ENCODE results near the gene ANO6. TPM values are rescaled to one million over a fixed set of nuclear protein-coding genes. Genes with fewer than 3 reads are reported as not detected.

ANO6 gene
- total and polyA plus RNA-seq, 4 donors: 18.6 to 52.3 (median 29.1) TPM

DNA sequence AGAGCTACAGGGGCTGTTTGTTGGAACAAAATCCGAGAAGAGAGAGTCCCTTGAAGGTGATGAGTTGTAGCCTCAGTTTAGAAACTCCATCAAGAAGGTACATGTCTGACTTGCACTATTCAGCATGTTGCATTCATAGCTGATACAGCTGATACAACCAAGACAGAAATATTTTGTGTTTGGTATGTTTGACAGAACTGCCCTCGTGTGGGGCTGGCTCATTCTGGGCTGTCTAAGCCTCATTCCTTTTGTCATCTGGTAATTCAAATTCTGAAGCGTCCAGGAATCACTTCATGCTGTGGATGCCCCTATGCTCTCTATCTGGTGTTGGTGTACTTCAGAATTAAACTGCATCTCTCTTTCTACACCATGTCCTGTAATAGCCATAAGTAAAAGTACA is 126.3 kb downstream of the ANO6 start:
- TF ChIP-seq JUND (IDR thresholded peaks at IDR 0.05) (no peak), SP1 (IDR thresholded peaks at IDR 0.05) (no peak), RXRA (IDR thresholded peaks at IDR 0.05) (no peak), FOXA1 (IDR thresholded peaks at IDR 0.05) (no peak), TAF1 (conservative IDR thresholded peaks at IDR 0.05) (no peak)
- TF ChIP-seq, protein P1, sequence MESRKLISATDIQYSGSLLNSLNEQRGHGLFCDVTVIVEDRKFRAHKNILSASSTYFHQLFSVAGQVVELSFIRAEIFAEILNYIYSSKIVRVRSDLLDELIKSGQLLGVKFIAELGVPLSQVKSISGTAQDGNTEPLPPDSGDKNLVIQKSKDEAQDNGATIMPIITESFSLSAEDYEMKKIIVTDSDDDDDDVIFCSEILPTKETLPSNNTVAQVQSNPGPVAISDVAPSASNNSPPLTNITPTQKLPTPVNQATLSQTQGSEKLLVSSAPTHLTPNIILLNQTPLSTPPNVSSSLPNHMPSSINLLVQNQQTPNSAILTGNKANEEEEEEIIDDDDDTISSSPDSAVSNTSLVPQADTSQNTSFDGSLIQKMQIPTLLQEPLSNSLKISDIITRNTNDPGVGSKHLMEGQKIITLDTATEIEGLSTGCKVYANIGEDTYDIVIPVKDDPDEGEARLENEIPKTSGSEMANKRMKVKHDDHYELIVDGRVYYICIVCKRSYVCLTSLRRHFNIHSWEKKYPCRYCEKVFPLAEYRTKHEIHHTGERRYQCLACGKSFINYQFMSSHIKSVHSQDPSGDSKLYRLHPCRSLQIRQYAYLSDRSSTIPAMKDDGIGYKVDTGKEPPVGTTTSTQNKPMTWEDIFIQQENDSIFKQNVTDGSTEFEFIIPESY (IDR thresholded peaks at IDR 0.05): no peak
- TF ChIP-seq, protein P2, sequence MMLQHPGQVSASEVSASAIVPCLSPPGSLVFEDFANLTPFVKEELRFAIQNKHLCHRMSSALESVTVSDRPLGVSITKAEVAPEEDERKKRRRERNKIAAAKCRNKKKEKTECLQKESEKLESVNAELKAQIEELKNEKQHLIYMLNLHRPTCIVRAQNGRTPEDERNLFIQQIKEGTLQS (IDR thresholded peaks at IDR 0.05): no peak
- TF ChIP-seq, protein P3, sequence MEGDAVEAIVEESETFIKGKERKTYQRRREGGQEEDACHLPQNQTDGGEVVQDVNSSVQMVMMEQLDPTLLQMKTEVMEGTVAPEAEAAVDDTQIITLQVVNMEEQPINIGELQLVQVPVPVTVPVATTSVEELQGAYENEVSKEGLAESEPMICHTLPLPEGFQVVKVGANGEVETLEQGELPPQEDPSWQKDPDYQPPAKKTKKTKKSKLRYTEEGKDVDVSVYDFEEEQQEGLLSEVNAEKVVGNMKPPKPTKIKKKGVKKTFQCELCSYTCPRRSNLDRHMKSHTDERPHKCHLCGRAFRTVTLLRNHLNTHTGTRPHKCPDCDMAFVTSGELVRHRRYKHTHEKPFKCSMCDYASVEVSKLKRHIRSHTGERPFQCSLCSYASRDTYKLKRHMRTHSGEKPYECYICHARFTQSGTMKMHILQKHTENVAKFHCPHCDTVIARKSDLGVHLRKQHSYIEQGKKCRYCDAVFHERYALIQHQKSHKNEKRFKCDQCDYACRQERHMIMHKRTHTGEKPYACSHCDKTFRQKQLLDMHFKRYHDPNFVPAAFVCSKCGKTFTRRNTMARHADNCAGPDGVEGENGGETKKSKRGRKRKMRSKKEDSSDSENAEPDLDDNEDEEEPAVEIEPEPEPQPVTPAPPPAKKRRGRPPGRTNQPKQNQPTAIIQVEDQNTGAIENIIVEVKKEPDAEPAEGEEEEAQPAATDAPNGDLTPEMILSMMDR (IDR thresholded peaks at IDR 0.05; ENCODE audit: low read depth, low read length, missing input control): no peak

DNA sequence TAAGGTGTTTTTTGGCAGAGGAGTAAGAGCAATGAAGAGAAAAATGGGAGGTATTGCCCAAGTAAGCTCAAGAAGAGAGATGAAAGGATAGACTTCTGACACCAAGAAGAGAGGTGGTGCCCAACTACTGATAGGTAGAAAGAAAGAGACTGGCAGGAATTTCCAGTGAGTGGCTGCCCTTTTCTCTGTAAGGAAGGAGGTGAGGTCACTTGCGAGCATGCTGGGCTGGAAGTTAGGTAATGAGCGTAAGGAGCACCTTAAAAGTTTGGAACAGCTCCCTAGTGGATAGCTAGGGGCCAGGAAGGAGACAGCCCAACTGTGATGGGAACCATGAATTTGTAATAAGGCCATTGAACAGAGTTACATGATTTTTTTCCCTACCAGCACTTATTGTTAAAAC is 127.0 kb downstream of the ANO6 start:
- Histone ChIP-seq H3K9ac (ENCODE audit: low read depth in 1 of 2, low read length in 2 of 2) (no peak overlapping the region), H3K27ac (ENCODE audit: low read depth in 1 of 2, low read length in 2 of 2) (no peak overlapping the region), H3K4me3 (ENCODE audit: low read depth in 1 of 3, low read length in 3 of 3) (no peak overlapping the region), H3K27me3 (ENCODE audit: control insufficient read depth in 4 of 4, insufficient read depth in 4 of 4, low read length in 3 of 4) (no peaks in the 10 kb centered on the region), H3K36me3 (ENCODE audit: control insufficient read depth in 4 of 4, insufficient read depth in 3 of 4, low read depth in 1 of 4, low read length in 3 of 4) (peaks cover 0 to 3% (median under 1%) of the 10 kb centered on the region in 4 donors), H3K4me1 (ENCODE audit: control insufficient read depth in 4 of 4, insufficient read depth in 4 of 4, low read length in 3 of 4) (no peaks in the 10 kb centered on the region), H3K9me3 (ENCODE audit: control insufficient read depth in 4 of 4, low read length in 3 of 4) (no peaks in the 10 kb centered on the region)
- WGBS: 96% methylated on average over 2 of the region's 2 CpGs
- TF ChIP-seq HNF4A (conservative IDR thresholded peaks at IDR 0.05) (no peak), YY1 (IDR thresholded peaks at IDR 0.05) (no peak), RAD21 (IDR thresholded peaks at IDR 0.05) (no peak), FOXA1 (IDR thresholded peaks at IDR 0.05) (no peak), HNF4G (IDR thresholded peaks at IDR 0.05) (no peak)
- TF ChIP-seq, protein P4, sequence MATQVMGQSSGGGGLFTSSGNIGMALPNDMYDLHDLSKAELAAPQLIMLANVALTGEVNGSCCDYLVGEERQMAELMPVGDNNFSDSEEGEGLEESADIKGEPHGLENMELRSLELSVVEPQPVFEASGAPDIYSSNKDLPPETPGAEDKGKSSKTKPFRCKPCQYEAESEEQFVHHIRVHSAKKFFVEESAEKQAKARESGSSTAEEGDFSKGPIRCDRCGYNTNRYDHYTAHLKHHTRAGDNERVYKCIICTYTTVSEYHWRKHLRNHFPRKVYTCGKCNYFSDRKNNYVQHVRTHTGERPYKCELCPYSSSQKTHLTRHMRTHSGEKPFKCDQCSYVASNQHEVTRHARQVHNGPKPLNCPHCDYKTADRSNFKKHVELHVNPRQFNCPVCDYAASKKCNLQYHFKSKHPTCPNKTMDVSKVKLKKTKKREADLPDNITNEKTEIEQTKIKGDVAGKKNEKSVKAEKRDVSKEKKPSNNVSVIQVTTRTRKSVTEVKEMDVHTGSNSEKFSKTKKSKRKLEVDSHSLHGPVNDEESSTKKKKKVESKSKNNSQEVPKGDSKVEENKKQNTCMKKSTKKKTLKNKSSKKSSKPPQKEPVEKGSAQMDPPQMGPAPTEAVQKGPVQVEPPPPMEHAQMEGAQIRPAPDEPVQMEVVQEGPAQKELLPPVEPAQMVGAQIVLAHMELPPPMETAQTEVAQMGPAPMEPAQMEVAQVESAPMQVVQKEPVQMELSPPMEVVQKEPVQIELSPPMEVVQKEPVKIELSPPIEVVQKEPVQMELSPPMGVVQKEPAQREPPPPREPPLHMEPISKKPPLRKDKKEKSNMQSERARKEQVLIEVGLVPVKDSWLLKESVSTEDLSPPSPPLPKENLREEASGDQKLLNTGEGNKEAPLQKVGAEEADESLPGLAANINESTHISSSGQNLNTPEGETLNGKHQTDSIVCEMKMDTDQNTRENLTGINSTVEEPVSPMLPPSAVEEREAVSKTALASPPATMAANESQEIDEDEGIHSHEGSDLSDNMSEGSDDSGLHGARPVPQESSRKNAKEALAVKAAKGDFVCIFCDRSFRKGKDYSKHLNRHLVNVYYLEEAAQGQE (IDR thresholded peaks at IDR 0.05): no peak
- TF ChIP-seq, protein P1 (IDR thresholded peaks at IDR 0.05): no peak
- TF ChIP-seq, protein P3 (IDR thresholded peaks at IDR 0.05; ENCODE audit: low read depth, low read length, missing input control): no peak
- TF ChIP-seq, protein P5, sequence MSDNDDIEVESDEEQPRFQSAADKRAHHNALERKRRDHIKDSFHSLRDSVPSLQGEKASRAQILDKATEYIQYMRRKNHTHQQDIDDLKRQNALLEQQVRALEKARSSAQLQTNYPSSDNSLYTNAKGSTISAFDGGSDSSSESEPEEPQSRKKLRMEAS (IDR thresholded peaks at IDR 0.05): no peak
- no peak for DNase-seq (ENCODE audit: low spot score)

More for the DNA sequence above, 126.3 kb downstream of the ANO6 start:
- 93% methylated on average over 3 of the region's 3 CpGs for WGBS
- H3K27ac ChIP-seq (ENCODE audit: low read depth in 1 of 2, low read length in 2 of 2): no peak overlapping the region
- no peak for DNase-seq (ENCODE audit: low spot score)
- no peaks in the 10 kb centered on the region for H3K27me3 ChIP-seq (ENCODE audit: control insufficient read depth in 4 of 4, insufficient read depth in 4 of 4, low read length in 3 of 4)
- no peaks in the 10 kb centered on the region for H3K9me3 ChIP-seq (ENCODE audit: control insufficient read depth in 4 of 4, low read length in 3 of 4)
- peaks cover 0 to 2% (median under 1%) of the 10 kb centered on the region in 4 donors for H3K36me3 ChIP-seq (ENCODE audit: control insufficient read depth in 4 of 4, insufficient read depth in 3 of 4, low read depth in 1 of 4, low read length in 3 of 4)
- no peak overlapping the region for H3K9ac ChIP-seq (ENCODE audit: low read depth in 1 of 2, low read length in 2 of 2)
- H3K4me3 ChIP-seq (ENCODE audit: low read depth in 1 of 3, low read length in 3 of 3): no peak overlapping the region
- no peaks in the 10 kb centered on the region for H3K4me1 ChIP-seq (ENCODE audit: control insufficient read depth in 4 of 4, insufficient read depth in 4 of 4, low read length in 3 of 4)

All from liver (tissue), 9 donors.